Measurements from ENCODE around the gene C6orf132. TPM values are rescaled to one million over a fixed set of nuclear protein-coding genes. Genes with fewer than 3 reads are reported as not detected.
A peak's percentile ranks its signal among the peaks of the same experiment; 100 is the strongest.

Gene C6orf132
- total RNA-seq, result under 1 TPM in 1 of 2 experiments, not detected in 1; 0.02 TPM

DNA sequence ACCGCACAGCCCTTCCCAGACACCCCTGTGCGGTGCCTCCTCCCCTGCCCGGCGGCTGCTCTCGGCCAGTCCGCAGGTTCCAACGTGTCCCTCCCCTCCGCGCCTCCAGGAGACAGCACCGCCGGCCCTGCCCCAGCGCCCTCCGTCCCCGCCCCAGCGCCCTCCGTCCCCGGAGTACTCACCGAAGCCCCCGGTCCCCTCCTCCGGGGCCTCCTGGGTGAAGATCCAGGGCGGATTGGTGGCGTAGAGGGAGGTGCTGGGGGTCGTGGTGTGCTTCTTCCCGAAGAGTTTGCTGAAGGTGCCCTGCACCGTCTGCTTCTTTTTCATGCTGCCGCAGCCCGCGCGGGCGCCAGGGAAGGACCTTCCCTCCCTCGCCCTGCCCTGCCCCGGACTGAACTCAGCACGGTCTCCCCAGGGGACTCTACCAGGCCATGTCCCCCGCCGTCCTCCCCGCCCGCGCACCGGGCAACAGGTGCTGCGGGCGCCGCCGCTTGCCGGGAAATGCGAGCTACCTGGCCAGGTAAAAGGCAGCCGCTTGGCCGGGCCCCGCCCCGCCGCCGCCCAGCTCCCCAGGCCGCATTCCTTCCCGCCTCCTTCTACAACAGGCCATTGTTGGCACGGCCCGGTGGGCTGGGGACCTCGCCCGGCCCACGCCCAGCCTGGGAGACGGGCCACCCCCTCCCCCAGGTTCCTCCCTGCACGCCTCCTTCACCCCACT lies at the start of gene C6orf132:
C6orf132 (minus strand) TSS at position 503 of the 718 bp plus-strand sequence; CDS start at position 327, 176 bp downstream.
- DNase-seq, result no peak
- Mint-ChIP-seq H3K4me3 (no peak within 1 kb of the TSS), H3K9me3 (no peaks in the 10 kb centered on the region), H3K36me3 (ENCODE audit: low read depth) (no peaks in the 10 kb centered on the region), H3K4me1 (peaks cover 5% of the 10 kb centered on the region), H3K27me3 (peaks cover 33% of the 10 kb centered on the region), H3K27ac (no peak within 1 kb of the TSS)
- ChIA-PET POLR2A (interaction anchor here (0.6 kb wide), 1 partner anchor 72 kb away, joined by 5 read pairs; no protein-coding TSS in a partner anchor), CTCF (no interaction called here)

GRCh38 chr6:42190554-42191183 lies 48.2 kb upstream of the C6orf132 start:
- Mint-ChIP-seq H3K9me3 (no peaks in the 10 kb centered on the region), H3K27me3 (no peaks in the 10 kb centered on the region), H3K27ac (no peak overlapping the region), H3K4me3 (no peak overlapping the region), H3K36me3 (ENCODE audit: low read depth) (no peaks in the 10 kb centered on the region), H3K4me1 (no peaks in the 10 kb centered on the region)
- ChIA-PET CTCF (interaction anchor here (0.9 kb wide), 1 partner anchor 403 kb away, joined by 4 read pairs; the partner anchor contains the start of gene TOMM6), POLR2A (no interaction called here)
- no peak for DNase-seq

DNA sequence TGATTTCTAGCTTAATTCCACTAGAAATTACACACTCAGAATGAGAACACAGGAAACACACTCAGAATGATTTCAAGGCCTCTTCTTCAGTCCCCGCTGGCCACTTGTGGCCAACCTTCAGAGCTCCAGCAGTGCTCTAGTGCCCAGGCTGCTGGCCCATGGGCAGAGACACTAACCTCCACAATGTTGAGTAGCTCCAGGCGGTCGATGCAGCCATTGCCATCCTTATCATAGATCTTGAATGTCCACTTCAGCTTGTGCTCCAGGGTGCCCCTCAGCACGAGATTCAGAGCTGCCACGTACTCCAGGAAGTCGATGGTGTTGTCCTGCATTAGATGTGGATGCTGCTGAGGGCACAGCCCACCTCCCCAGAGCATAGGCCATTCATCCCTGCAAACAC lies 46.0 kb upstream of the C6orf132 start:
- DNase-seq, result no peak
- ChIA-PET POLR2A (no interaction called here), CTCF (interaction anchor here (1.0 to 1.1 kb wide), 2 partner anchors 9 to 11 kb away, joined by 3 to 4 read pairs; no protein-coding TSS in a partner anchor)
- no peaks in the 10 kb centered on the region for H3K4me1 Mint-ChIP-seq
- no peak overlapping the region for H3K4me3 Mint-ChIP-seq
- H3K27me3 Mint-ChIP-seq, result no peaks in the 10 kb centered on the region
- no peak overlapping the region for H3K27ac Mint-ChIP-seq
- no peaks in the 10 kb centered on the region for H3K36me3 Mint-ChIP-seq (ENCODE audit: low read depth)
- H3K9me3 Mint-ChIP-seq, result no peaks in the 10 kb centered on the region

DNA sequence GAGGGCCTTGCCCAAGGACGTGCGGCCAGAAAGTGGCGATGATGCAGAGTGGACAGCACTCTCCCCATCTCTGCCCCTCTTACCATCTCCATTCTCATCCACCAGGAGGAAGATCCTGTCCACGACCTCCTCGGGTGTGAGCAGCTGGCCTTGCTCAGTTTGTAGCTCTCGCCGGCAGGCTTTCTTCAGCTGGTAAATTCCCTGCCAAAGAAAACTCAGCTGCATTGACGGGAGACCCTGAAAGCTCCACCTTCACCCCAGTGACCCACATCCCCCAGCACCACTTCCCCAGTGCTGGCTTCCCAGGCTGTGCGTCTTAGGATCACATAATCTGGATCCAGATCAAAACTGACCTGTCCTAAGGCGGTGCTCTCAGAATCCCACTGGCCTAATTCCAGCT lies 43.2 kb upstream of the C6orf132 start:
- no peaks in the 10 kb centered on the region for H3K27me3 Mint-ChIP-seq
- ChIA-PET POLR2A (no interaction called here), CTCF (interaction anchor here (1.6 kb wide), 1 partner anchor 16 kb away, joined by 3 read pairs; no protein-coding TSS in a partner anchor)
- no peak for DNase-seq
- no peaks in the 10 kb centered on the region for H3K9me3 Mint-ChIP-seq
- H3K4me1 Mint-ChIP-seq, result no peaks in the 10 kb centered on the region
- no peak overlapping the region for H3K27ac Mint-ChIP-seq
- H3K36me3 Mint-ChIP-seq (ENCODE audit: low read depth), result no peaks in the 10 kb centered on the region
- no peak overlapping the region for H3K4me3 Mint-ChIP-seq

GRCh38 chr6:42184475-42184874 lies 42.1 kb upstream of the C6orf132 start:
- POLR2A ChIA-PET, result no interaction called here
- H3K27me3 Mint-ChIP-seq, result no peaks in the 10 kb centered on the region
- H3K9me3 Mint-ChIP-seq, result no peaks in the 10 kb centered on the region
- no peak for DNase-seq
- CTCF ChIA-PET, result no interaction called here
- no peak overlapping the region for H3K27ac Mint-ChIP-seq
- no peaks in the 10 kb centered on the region for H3K4me1 Mint-ChIP-seq
- no peaks in the 10 kb centered on the region for H3K36me3 Mint-ChIP-seq (ENCODE audit: low read depth)
- no peak overlapping the region for H3K4me3 Mint-ChIP-seq

DNA sequence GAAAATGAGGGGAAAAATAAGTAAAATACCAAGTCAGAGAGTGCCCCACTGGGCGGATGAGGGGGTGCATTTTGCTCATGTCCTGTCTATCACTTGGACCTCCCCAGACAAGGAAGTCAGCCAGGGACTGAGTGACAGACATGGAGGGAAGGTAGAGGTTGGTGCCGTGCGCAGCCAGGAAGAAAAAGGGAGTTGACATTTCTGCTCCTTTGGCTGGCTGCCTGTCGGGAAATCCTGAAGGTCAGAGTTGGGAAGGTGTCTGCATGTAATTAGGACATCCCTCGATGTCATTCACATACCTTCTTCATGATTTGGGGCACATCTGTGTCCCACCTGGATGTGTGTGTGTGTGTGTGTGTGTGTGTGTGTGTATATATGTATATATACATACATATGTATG lies 39.7 kb upstream of the C6orf132 start:
- Mint-ChIP-seq H3K36me3 (ENCODE audit: low read depth) (no peaks in the 10 kb centered on the region), H3K27ac (no peak overlapping the region), H3K4me3 (no peak overlapping the region), H3K9me3 (no peaks in the 10 kb centered on the region), H3K27me3 (no peaks in the 10 kb centered on the region), H3K4me1 (peaks cover 4% of the 10 kb centered on the region)
- POLR2A ChIA-PET, result no interaction called here
- CTCF ChIA-PET, result interaction anchor here (1.5 kb wide), 1 partner anchor 12 kb away, joined by 5 read pairs; the partner anchor contains the start of gene GUCA1B
- no peak for DNase-seq

DNA sequence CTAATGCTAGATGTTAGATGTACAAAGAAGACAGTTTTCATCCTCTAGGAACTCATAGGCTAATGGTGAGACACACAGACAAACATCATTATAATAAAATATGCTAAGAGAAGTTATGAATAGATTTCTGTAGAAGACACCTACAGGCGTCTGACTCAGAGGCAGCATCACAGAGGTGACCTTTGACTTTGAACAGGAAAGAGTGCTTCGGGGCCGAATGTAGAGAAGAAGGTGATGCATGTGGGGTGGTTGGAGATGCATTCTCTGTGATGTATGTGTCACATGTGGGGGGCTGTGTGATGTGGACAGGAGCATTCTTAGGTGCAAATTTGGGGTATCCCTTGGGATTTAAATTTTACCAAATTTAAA lies 37.5 kb upstream of the C6orf132 start:
- Mint-ChIP-seq H3K36me3 (ENCODE audit: low read depth) (no peaks in the 10 kb centered on the region), H3K27ac (no peak overlapping the region), H3K9me3 (no peaks in the 10 kb centered on the region), H3K27me3 (no peaks in the 10 kb centered on the region), H3K4me1 (peaks cover 4% of the 10 kb centered on the region), H3K4me3 (no peak overlapping the region)
- POLR2A ChIA-PET, result no interaction called here
- CTCF ChIA-PET, result interaction anchor here (1.0 kb wide), 2 partner anchors 8 to 87 kb away, joined by 3 read pairs; no protein-coding TSS in a partner anchor
- DNase-seq, result no peak

DNA sequence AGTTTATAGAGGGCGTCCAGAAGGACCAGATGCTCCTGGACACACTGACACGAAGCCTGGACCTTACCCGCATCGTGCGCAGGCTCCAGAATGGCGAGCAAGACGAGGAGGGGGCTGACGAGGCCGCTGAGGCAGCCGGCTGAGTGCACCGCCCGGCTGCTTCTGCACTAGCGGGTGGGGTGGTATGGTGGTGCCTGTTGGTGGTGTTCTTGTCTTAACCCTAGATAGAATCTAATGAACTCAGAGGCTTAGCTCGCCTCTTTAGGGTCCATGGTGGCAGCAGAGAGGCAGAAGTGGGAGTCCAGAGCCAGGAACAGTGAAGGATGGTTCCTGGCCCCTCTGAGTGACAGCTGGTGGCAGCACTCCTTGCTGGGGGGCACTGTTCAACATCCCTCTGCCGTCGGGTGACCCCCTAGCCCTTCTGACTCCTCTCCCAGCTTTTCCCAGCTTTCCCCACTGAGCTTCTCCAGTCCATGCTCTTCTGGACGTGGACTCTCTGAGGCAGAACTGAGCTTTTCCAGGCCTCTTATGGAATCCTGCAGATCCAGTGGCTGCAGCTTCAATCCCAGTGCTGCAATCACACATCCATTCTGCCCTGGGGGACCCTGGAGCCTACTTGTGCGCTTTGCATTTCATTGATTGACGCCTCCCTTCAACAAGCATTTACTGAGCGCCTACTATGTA lies 37.0 kb upstream of the C6orf132 start:
- Mint-ChIP-seq H3K4me3 (no peak overlapping the region), H3K4me1 (peaks cover 4% of the 10 kb centered on the region), H3K27me3 (no peaks in the 10 kb centered on the region), H3K36me3 (ENCODE audit: low read depth) (no peaks in the 10 kb centered on the region), H3K9me3 (no peaks in the 10 kb centered on the region), H3K27ac (no peak overlapping the region)
- no peak for DNase-seq
- ChIA-PET CTCF (interaction anchor here (1.0 kb wide), 2 partner anchors 9 to 86 kb away, joined by 3 read pairs; no protein-coding TSS in a partner anchor), POLR2A (no interaction called here)

DNA sequence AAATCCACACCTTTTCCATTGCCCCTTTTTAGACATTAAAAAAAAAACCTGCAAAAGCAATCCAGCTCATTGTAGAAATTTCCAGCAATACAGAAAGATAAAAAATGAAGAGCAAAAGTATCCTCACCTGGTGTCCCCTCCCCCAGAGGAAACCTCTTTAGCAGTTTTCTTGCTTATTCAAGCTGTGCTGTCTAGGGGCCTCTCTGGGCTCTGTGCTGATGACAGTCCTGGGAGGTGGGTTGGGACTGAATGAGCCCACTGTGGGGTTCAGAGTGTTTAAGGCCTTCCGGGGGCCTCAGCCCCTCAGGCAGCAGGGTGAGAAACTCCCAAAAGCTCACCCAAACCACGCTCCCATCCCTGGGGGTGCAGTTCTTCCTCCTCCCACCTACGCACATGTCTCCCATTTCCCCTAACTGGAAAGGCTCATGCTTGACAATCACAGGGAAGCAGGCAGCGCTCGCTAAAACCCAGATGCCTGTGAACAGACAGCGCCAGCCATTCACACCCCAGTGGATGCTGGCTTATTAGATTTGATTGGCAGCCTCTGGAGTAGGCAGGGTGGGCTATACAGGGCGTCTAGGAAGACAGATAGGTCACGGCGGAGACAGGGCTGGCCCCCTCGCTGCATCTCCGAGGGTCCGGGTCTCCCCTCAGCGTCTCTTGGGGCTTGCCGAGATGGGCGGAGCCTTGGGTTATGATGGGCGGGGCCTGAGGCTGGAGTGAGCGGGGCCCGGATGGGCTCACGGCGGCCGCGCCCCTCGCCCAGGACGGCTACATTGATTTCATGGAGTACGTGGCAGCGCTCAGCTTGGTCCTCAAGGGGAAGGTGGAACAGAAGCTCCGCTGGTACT lies 35.3 kb upstream of the C6orf132 start:
- H3K27me3 Mint-ChIP-seq, result no peaks in the 10 kb centered on the region
- H3K27ac Mint-ChIP-seq, result no peak overlapping the region
- H3K9me3 Mint-ChIP-seq, result no peaks in the 10 kb centered on the region
- H3K36me3 Mint-ChIP-seq (ENCODE audit: low read depth), result no peaks in the 10 kb centered on the region
- H3K4me1 Mint-ChIP-seq, result peaks cover 4% of the 10 kb centered on the region
- ChIA-PET CTCF (interaction anchor here (0.5 to 1.6 kb wide), 4 partner anchors 8 to 433 kb away, joined by 3 to 6 read pairs (median 4); no protein-coding TSS in a partner anchor), POLR2A (interaction anchor here (0.7 kb wide), 1 partner anchor 78 kb away, joined by 3 read pairs; no protein-coding TSS in a partner anchor)
- DNase-seq, result peak; percentile 17
- H3K4me3 Mint-ChIP-seq, result no peak overlapping the region

DNA sequence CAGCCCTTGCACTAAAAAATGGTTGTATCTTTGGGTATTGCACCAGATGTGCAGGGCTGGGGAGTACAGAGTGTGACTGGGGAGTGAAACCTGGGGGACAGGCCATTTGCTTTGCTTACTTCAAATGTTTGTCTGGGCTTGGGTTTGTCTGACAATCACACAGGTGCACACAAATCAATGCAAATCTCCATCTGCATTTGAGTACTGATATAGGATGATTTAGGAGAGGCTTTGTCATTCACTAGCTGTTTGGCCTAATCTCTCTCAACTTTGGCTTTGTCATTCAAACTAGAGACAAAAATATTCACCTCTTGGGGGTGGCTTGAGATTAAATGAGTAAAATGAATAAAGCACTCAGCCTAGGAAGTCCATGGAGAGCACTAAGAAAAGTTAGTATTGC lies 34.6 kb upstream of the C6orf132 start:
- CTCF ChIA-PET, result interaction anchor here (1.6 kb wide), 1 partner anchor 11 kb away, joined by 4 read pairs; no protein-coding TSS in a partner anchor
- no peaks in the 10 kb centered on the region for H3K36me3 Mint-ChIP-seq (ENCODE audit: low read depth)
- peaks cover 4% of the 10 kb centered on the region for H3K4me1 Mint-ChIP-seq
- H3K9me3 Mint-ChIP-seq, result no peaks in the 10 kb centered on the region
- DNase-seq, result no peak
- H3K27me3 Mint-ChIP-seq, result no peaks in the 10 kb centered on the region
- no peak overlapping the region for H3K4me3 Mint-ChIP-seq
- POLR2A ChIA-PET, result no interaction called here
- H3K27ac Mint-ChIP-seq, result no peak overlapping the region

DNA sequence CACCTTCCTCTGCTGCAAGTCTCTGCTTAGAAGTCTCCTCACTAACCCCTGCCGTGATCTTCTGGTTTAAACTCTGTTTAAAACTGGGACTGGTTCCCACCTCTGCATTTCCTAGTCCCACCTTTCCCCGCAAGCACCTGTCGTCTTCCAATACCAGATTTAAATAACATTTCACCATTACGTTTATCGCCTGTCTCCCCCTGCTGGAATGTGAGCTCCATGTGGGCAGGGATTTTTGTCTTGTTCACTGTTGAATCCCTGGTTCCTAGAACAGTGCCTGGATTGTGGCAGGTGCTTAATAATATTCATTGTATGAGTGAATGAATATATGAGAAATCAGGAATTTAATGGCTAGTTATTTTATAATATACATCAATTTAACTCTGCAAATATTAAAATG lies 33.4 kb upstream of the C6orf132 start:
- Mint-ChIP-seq H3K36me3 (ENCODE audit: low read depth) (no peaks in the 10 kb centered on the region), H3K9me3 (no peaks in the 10 kb centered on the region), H3K27me3 (no peaks in the 10 kb centered on the region), H3K4me3 (no peak overlapping the region), H3K4me1 (peaks cover 4% of the 10 kb centered on the region), H3K27ac (no peak overlapping the region)
- no peak for DNase-seq
- ChIA-PET CTCF (interaction anchor here (0.7 kb wide), 1 partner anchor 85 kb away, joined by 3 read pairs; no protein-coding TSS in a partner anchor), POLR2A (no interaction called here)

DNA sequence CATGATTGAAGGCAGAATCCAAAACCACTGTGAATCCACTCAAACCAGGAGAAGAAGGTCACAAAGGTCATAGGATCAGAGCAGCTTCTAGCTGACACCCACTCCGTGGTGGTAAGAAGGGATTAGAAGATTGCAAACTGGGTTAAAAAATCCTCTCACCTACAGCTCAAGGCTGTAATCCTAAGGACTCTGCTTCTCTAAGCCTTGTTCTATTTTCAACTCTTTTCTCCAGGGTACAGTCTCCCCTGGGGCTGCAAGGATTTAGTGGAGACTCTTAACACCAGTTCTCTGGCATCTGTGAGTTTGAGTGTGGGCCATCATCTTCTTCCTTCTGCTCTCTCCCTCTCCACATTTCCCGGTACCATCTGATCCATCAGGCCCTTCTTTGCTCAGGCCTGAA lies 30.7 kb upstream of the C6orf132 start, which contains the start of gene GUCA1A:
GUCA1A (plus strand) TSS at position 264 of the 400 bp plus-strand sequence. CDS start 250 bp downstream, outside the sequence.
- no peaks in the 10 kb centered on the region for H3K36me3 Mint-ChIP-seq (ENCODE audit: low read depth)
- ChIA-PET POLR2A (no interaction called here), CTCF (no interaction called here)
- no peaks in the 10 kb centered on the region for H3K27me3 Mint-ChIP-seq
- no peak for DNase-seq
- H3K4me1 Mint-ChIP-seq, result peaks cover 4% of the 10 kb centered on the region
- H3K9me3 Mint-ChIP-seq, result no peaks in the 10 kb centered on the region
- H3K4me3 Mint-ChIP-seq, result no peak within 1 kb of the TSS
- no peak within 1 kb of the TSS for H3K27ac Mint-ChIP-seq

Measured in activated CD4-positive, alpha-beta T cell treated with anti-CD3 and anti-CD28 coated beads, Interleukin-2, amount 10 ng/mL, durations not matched to agents 7 days and 5 days (primary cell).